Endothelial cell (in vitro differentiated cells): ENCODE data around the gene PROM1. TPM values are rescaled to one million over a fixed set of nuclear protein-coding genes. Genes with fewer than 3 reads are reported as not detected.

Experiments
- DNase-seq: peaks from one replicate; pipeline ENCODE4 v3.0.0; 2021; ENCODE audit warnings: low spot score
- H3K27ac Mint-ChIP-seq: one replicate; pipeline ENCODE4 v1.8.0; 2021; ENCODE audit warnings: mixed read lengths, inconsistent platforms; ENCODE audit not compliant: unreplicated experiment
- H3K27me3 Mint-ChIP-seq: one replicate; pipeline ENCODE4 v1.8.0; 2021; ENCODE audit warnings: mild to moderate bottlenecking, moderate library complexity, mixed read lengths, inconsistent platforms; ENCODE audit not compliant: unreplicated experiment
- H3K36me3 Mint-ChIP-seq: one replicate; pipeline ENCODE4 v1.8.0; 2021; ENCODE audit warnings: mild to moderate bottlenecking, low read depth, mixed read lengths, inconsistent platforms; ENCODE audit not compliant: unreplicated experiment
- H3K4me1 Mint-ChIP-seq: one replicate; pipeline ENCODE4 v1.8.0; 2021; ENCODE audit warnings: mild to moderate bottlenecking, mixed read lengths, inconsistent platforms; ENCODE audit not compliant: unreplicated experiment
- H3K4me3 Mint-ChIP-seq: one replicate; pipeline ENCODE4 v1.8.0; 2021; ENCODE audit warnings: mild to moderate bottlenecking, mixed read lengths, inconsistent platforms; ENCODE audit not compliant: unreplicated experiment
- H3K9me3 Mint-ChIP-seq: one replicate; pipeline ENCODE4 v1.8.0; 2021; ENCODE audit warnings: mixed read lengths, inconsistent platforms; ENCODE audit not compliant: unreplicated experiment
- total RNA-seq: library from RNA; stranded (reverse); fragmentation: NEBNext Ultra II Directional; extraction: Animal tissue kit (Norgen Biotek cat#: 25700); gene quantifications from one replicate; pipeline ENCODE4 v1.2.1, GENCODE V29; 2021; ENCODE audit not compliant: unreplicated experiment
- TF ChIP-seq, protein P1 (sequence below): fragments of 200-600 bp; sonication (generic); IDR thresholded peaks from one replicate; pipeline ENCODE4 v1.5.0; 2021; ENCODE audit warnings: antibody characterized with exemption; ENCODE audit not compliant: unreplicated experiment

The PROM1 gene
- total RNA-seq, 1 donor from 2014 or later: 12.2 TPM

DNA sequence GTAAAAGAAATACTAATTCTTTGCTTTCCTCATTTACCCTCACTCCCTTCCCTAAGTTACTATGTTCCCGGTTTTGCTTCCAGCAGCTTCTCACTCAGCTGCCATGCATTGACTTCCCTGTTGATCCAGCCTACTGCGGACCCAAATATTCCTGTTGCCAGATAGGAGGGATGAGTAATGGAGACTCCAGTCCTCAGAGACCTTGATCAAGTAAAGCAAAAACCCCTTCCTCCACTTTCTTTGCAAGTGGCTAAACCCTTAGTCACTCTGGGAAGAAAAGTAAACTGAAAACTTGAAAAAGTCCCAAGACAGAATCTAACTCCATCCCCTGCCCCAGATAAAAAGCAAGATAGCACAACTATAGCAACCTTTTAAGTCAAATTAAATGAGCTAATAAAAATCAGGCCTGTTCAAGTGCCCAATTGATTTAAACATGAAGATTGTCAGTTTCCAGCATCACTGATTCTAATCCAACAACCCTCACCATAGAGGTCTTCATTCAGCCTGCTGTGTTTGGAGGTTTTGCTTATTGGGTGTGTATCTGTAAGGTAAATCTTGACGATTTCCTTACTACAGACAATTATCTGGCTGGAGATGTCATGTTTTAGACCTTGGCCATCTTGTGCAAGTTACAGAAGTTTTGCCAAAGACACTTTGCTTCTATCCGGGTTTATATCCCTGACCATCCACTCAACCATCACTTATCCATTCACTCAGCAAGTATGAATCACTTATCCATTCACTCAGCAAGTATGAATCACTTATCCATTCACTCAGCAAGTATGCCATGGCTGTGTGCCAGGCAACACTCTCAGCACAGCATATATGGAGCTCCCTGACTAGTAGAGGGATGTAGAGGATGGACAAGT lies 162.9 kb downstream of the PROM1 start:
- Mint-ChIP-seq H3K27ac (no peak overlapping the region), H3K4me1 (no peaks in the 10 kb centered on the region), H3K4me3 (no peak overlapping the region), H3K9me3 (peaks cover under 1% of the 10 kb centered on the region), H3K27me3 (peaks cover 7% of the 10 kb centered on the region), H3K36me3 (no peaks in the 10 kb centered on the region)
- TF ChIP-seq, protein P1, sequence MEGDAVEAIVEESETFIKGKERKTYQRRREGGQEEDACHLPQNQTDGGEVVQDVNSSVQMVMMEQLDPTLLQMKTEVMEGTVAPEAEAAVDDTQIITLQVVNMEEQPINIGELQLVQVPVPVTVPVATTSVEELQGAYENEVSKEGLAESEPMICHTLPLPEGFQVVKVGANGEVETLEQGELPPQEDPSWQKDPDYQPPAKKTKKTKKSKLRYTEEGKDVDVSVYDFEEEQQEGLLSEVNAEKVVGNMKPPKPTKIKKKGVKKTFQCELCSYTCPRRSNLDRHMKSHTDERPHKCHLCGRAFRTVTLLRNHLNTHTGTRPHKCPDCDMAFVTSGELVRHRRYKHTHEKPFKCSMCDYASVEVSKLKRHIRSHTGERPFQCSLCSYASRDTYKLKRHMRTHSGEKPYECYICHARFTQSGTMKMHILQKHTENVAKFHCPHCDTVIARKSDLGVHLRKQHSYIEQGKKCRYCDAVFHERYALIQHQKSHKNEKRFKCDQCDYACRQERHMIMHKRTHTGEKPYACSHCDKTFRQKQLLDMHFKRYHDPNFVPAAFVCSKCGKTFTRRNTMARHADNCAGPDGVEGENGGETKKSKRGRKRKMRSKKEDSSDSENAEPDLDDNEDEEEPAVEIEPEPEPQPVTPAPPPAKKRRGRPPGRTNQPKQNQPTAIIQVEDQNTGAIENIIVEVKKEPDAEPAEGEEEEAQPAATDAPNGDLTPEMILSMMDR: no peak
- DNase-seq: no peak

DNA sequence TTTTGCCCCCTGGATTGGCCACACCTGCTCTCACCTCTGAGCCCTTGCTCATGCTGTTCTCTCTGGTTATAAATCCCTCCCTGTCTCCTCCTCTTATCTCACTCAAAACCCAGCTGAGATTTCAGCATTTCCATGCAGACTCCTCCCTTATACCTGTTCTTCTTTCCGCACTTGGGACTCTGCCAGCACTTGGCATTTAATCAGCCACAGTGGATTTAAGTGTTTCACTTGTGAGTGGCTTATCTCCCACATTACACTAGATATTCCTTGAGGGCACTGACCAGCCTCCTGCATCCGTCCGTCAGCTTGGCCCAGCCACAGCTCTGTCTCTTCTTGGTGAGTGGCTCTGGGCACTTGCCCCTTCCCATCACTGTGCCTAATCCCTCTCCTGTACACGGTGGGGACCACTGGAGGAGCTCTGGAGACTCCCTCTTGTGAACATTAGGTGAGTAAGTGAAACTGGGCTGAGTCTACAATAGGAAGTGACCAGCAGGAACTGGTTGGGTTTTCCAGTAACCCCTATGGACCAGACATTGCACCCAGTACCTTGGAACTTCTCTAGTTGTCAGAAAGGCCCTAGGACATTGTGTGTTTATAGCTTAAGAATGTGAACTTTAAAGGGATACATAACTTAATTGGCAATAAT lies 165.2 kb downstream of the PROM1 start:
- peaks cover 4% of the 10 kb centered on the region for H3K9me3 Mint-ChIP-seq
- H3K4me1 Mint-ChIP-seq: no peaks in the 10 kb centered on the region
- no peak for DNase-seq
- H3K27me3 Mint-ChIP-seq: peaks cover 2% of the 10 kb centered on the region
- H3K27ac Mint-ChIP-seq: no peak overlapping the region
- H3K4me3 Mint-ChIP-seq: no peak overlapping the region
- TF ChIP-seq, protein P1: no peak
- H3K36me3 Mint-ChIP-seq: no peaks in the 10 kb centered on the region

Other genes with a start within 250 kb of the PROM1 start
- not detected for gene FGFBP1, start 145.3 kb downstream of the PROM1 start, total RNA-seq
- gene FGFBP2, start 120.8 kb downstream of the PROM1 start, total RNA-seq: not detected
- 18.4 TPM for gene TAPT1, start 142.4 kb upstream of the PROM1 start, total RNA-seq